HEK293 (cell line): ENCODE data around the gene MESP2.

Experiments used
- CTCF ChIA-PET: fragments of 350-600 bp; formaldehyde crosslinking; extraction: SDS; loops from one replicate; lab custom pipeline; 2021; ENCODE audit warnings: antibody characterized with exemption; lab: Yijun Ruan, JAX
- POLR2A ChIA-PET: fragments of 300-600 bp; formaldehyde crosslinking; extraction: SDS; loops from one replicate; lab custom pipeline; 2020; ENCODE audit warnings: antibody characterized with exemption, inconsistent platforms; lab: Yijun Ruan, JAX
- H3K27ac ChIP-seq: fragments of 200-500 bp; sonication (Bioruptor generic); 2 replicates; pipeline ENCODE4 v1.5.1; 2014; ENCODE audit warnings: low read depth, low read length, control low read depth, inconsistent platforms; ENCODE audit errors: extremely low read depth
- H3K36me3 ChIP-seq, 2 experiments: fragments of 200-500 bp in 1 of 2; sonication (Bioruptor generic) in 1 of 2; 1 replicate in 1 of 2; 2 replicates in 1 of 2; pipeline ENCODE4 v1.5.1; 2014 to 2017; ENCODE audit warnings: inconsistent platforms in 2 of 2, low read length in 2 of 2; ENCODE audit not compliant: control insufficient read depth in 2 of 2, insufficient read depth in 1 of 2
- H3K4me1 ChIP-seq: fragments of 200-500 bp; sonication (Bioruptor generic); 2 replicates; pipeline ENCODE4 v1.5.1; 2014; ENCODE audit warnings: mild to moderate bottlenecking, low read length, inconsistent platforms; ENCODE audit not compliant: control insufficient read depth, insufficient read depth
- H3K4me3 ChIP-seq: 2 replicates; pipeline ENCODE4 v1.5.1; 2011; ENCODE audit warnings: low read depth, mild to moderate bottlenecking, control low read depth, low read length, moderate library complexity
- H3K9me3 ChIP-seq: fragments of 200-500 bp; sonication (Bioruptor generic); 2 replicates; pipeline ENCODE4 v1.5.1; 2014; ENCODE audit warnings: low read depth, low read length, inconsistent platforms; ENCODE audit not compliant: control insufficient read depth, insufficient read depth
- BCL11B ChIP-seq: fragments of 450-650 bp; formaldehyde crosslinking; IDR thresholded peaks from 2 replicates; pipeline ENCODE4 v1.5.1; 2016; ENCODE audit warnings: low read depth, missing biosample characterization, missing genetic modification characterization
- GLI2 ChIP-seq: fragments of 450-650 bp; formaldehyde crosslinking; IDR thresholded peaks from 2 replicates; pipeline ENCODE4; 2017; ENCODE audit warnings: missing biosample characterization, missing genetic modification characterization, low read depth, borderline replicate concordance
- HOXD13 ChIP-seq: sonication (generic); formaldehyde crosslinking; IDR thresholded peaks from 2 replicates; pipeline ENCODE4 v1.8.0; 2022; ENCODE audit warnings: missing genetic modification reagents, borderline replicate concordance
- SETDB1 ChIP-seq: IDR thresholded peaks from one replicate; pipeline ENCODE4 v1.6.1; 2017; ENCODE audit warnings: mild to moderate bottlenecking, low read length, moderate library complexity, mixed read lengths; ENCODE audit not compliant: insufficient read length
- SP3 ChIP-seq: fragments of 450-650 bp; formaldehyde crosslinking; IDR thresholded peaks from 2 replicates; pipeline ENCODE4 v1.5.1; 2016; ENCODE audit warnings: missing biosample characterization, missing genetic modification characterization
- ZBTB8A ChIP-seq: fragments of 450-650 bp; formaldehyde crosslinking; IDR thresholded peaks from 2 replicates; pipeline ENCODE4 v1.5.1; 2016; ENCODE audit warnings: missing biosample characterization, missing genetic modification characterization
- ZNF132 ChIP-seq: fragments of 450-650 bp; formaldehyde crosslinking; IDR thresholded peaks from 2 replicates; pipeline ENCODE4 v1.5.1; 2017; ENCODE audit warnings: missing biosample characterization, missing genetic modification characterization, borderline replicate concordance
- ZNF140 ChIP-seq: fragments of 450-650 bp; formaldehyde crosslinking; IDR thresholded peaks from 2 replicates; pipeline ENCODE4 v1.5.1; 2016; ENCODE audit warnings: missing biosample characterization, missing genetic modification characterization
- ZNF175 ChIP-seq: fragments of 450-650 bp; formaldehyde crosslinking; IDR thresholded peaks from 2 replicates; pipeline ENCODE4 v1.5.1; 2016; ENCODE audit warnings: missing biosample characterization, missing genetic modification characterization
- ZNF2 ChIP-seq: fragments of 450-650 bp; formaldehyde crosslinking; IDR thresholded peaks from 2 replicates; pipeline ENCODE4 v1.5.1; 2016; ENCODE audit warnings: missing biosample characterization, missing genetic modification characterization
- ZNF239 ChIP-seq: fragments of 450-650 bp; formaldehyde crosslinking; IDR thresholded peaks from 2 replicates; pipeline ENCODE4 v1.5.1; 2016; ENCODE audit warnings: missing biosample characterization, missing genetic modification characterization
- ZNF48 ChIP-seq: fragments of 450-650 bp; formaldehyde crosslinking; IDR thresholded peaks from 2 replicates; pipeline ENCODE4 v1.5.1; 2016; ENCODE audit warnings: missing biosample characterization, missing genetic modification characterization
- ZNF555 ChIP-seq: fragments of 450-650 bp; formaldehyde crosslinking; conservative IDR thresholded peaks from 2 replicates; pipeline ENCODE4 v1.5.1; 2017; ENCODE audit warnings: missing biosample characterization, mild to moderate bottlenecking, missing genetic modification characterization, inconsistent platforms
- ZNF558 ChIP-seq: fragments of 450-650 bp; formaldehyde crosslinking; IDR thresholded peaks from 2 replicates; pipeline ENCODE4 v1.5.1; 2016; ENCODE audit warnings: missing biosample characterization, missing genetic modification characterization
- ZNF785 ChIP-seq: fragments of 450-650 bp; formaldehyde crosslinking; IDR thresholded peaks from 2 replicates; pipeline ENCODE4 v1.5.1; 2016; ENCODE audit warnings: missing biosample characterization, missing genetic modification characterization
- ZNF792 ChIP-seq: fragments of 450-650 bp; formaldehyde crosslinking; IDR thresholded peaks from 2 replicates; pipeline ENCODE4 v1.5.1; 2016; ENCODE audit warnings: missing biosample characterization, missing genetic modification characterization
- TF ChIP-seq, protein P1 (sequence below): fragments of 450-650 bp; formaldehyde crosslinking; optimal IDR thresholded peaks from 2 replicates; pipeline ENCODE3; 2016; ENCODE audit warnings: missing biosample characterization, mild to moderate bottlenecking, missing genetic modification characterization
- TF ChIP-seq, protein P2 (sequence below): fragments of 450-650 bp; formaldehyde crosslinking; IDR thresholded peaks from 2 replicates; pipeline ENCODE4 v1.5.1; 2016; ENCODE audit warnings: missing biosample characterization, missing genetic modification characterization
- TF ChIP-seq, protein P3 (sequence below): fragments of 450-650 bp; formaldehyde crosslinking; IDR thresholded peaks from 2 replicates; pipeline ENCODE4 v1.5.1; 2016; ENCODE audit warnings: missing biosample characterization, missing genetic modification characterization
- TF ChIP-seq, protein P4 (sequence below): fragments of 450-650 bp; formaldehyde crosslinking; IDR thresholded peaks from 2 replicates; pipeline ENCODE4 v1.5.1; 2016; ENCODE audit warnings: missing biosample characterization, missing genetic modification characterization
- TF ChIP-seq, protein P5 (sequence below): fragments of 450-650 bp; IDR thresholded peaks from 2 replicates; pipeline ENCODE4 v1.5.1; 2018; ENCODE audit warnings: missing biosample characterization, mild to moderate bottlenecking, missing genetic modification characterization
- TF ChIP-seq, protein P6 (sequence below): fragments of 450-650 bp; formaldehyde crosslinking; IDR thresholded peaks from 2 replicates; pipeline ENCODE4 v1.5.1; 2016; ENCODE audit warnings: missing biosample characterization, missing genetic modification characterization

The MESP2 gene

DNA sequence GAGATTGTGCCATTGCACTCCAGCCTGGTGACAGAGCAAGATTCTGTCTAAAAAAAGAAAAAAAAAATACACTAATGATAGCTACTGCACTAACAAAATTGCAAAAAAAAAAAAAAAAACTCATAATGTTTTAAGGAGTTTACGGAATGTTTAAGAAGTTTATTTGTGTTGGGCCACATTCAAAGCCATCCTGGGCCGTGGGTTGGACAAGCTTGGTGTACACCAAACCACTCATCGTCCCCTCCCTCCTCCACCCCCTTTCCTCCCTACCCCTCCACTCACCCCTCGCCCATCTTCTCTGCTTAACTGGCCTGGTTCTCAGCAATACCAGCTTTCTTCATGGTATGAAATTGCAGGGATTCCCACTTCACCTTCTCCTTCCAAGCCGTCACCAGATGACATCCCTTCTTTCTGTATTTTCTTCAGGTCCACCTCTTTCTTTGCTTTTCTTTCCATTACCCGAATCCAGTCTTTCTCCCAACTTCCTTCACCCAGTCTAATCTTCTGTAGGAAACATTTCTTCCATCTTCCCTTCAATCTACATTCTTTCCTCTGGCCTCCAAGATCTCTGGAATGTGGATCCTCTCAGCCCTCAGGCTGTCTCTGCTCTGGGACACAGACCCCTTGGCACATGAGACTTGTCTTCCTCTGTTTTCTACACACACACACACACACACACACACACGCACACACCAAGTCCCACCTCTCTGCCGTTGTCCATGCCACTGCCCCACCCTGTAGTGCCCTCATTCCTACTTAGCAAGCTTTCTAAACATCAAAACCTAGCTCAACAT is 21.6 kb upstream of the MESP2 start (continued):
- TF ChIP-seq, protein P1, sequence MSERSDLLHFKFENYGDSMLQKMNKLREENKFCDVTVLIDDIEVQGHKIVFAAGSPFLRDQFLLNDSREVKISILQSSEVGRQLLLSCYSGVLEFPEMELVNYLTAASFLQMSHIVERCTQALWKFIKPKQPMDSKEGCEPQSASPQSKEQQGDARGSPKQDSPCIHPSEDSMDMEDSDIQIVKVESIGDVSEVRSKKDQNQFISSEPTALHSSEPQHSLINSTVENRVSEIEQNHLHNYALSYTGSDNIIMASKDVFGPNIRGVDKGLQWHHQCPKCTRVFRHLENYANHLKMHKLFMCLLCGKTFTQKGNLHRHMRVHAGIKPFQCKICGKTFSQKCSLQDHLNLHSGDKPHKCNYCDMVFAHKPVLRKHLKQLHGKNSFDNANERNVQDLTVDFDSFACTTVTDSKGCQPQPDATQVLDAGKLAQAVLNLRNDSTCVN (tag by site-specific recombination) = no peak
- no peak for TF ChIP-seq ZNF140 (tag by site-specific recombination)
- TF ChIP-seq, all 188 proteins: peak for 1

DNA sequence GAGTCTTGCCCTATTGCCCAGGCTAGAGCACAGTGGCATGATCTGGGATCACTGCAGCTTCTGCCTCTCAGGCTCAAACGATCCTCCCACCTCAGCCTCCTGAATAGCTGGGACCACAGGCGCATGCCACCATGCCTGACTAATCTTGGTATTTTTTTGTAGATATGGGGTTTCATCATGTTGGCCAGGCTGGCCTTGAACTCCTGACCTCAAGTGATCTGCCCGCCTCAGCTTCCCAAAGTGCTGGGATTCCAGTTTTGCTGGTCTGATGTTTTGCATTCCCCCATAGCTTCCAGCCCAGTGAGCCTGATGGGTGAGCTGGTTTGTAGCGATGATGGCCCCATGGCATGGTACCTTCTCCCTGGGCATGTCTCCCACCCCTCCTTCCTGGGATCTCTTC is 20.4 kb upstream of the MESP2 start:
- no peaks in the 10 kb centered on the region for H3K9me3 ChIP-seq
- CTCF ChIA-PET = interaction anchor here (0.7 to 17.0 kb wide), 6 partner anchors 13 to 349 kb away, joined by 3 to 344 read pairs (median 4); no protein-coding TSS in a partner anchor
- H3K4me1 ChIP-seq = no peaks in the 10 kb centered on the region
- TF ChIP-seq, protein P2, sequence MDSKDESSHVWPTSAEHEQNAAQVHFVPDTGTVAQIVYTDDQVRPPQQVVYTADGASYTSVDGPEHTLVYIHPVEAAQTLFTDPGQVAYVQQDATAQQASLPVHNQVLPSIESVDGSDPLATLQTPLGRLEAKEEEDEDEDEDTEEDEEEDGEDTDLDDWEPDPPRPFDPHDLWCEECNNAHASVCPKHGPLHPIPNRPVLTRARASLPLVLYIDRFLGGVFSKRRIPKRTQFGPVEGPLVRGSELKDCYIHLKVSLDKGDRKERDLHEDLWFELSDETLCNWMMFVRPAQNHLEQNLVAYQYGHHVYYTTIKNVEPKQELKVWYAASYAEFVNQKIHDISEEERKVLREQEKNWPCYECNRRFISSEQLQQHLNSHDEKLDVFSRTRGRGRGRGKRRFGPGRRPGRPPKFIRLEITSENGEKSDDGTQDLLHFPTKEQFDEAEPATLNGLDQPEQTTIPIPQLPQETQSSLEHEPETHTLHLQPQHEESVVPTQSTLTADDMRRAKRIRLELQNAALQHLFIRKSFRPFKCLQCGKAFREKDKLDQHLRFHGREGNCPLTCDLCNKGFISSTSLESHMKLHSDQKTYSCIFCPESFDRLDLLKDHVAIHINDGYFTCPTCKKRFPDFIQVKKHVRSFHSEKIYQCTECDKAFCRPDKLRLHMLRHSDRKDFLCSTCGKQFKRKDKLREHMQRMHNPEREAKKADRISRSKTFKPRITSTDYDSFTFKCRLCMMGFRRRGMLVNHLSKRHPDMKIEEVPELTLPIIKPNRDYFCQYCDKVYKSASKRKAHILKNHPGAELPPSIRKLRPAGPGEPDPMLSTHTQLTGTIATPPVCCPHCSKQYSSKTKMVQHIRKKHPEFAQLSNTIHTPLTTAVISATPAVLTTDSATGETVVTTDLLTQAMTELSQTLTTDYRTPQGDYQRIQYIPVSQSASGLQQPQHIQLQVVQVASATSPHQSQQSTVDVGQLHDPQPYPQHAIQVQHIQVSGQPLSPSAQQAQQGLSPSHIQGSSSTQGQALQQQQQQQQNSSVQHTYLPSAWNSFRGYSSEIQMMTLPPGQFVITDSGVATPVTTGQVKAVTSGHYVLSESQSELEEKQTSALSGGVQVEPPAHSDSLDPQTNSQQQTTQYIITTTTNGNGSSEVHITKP (tag by site-specific recombination) = no peak
- TF ChIP-seq GLI2 (tag by site-specific recombination) (no peak), ZNF132 (tag by site-specific recombination) (no peak), SP3 (tag by site-specific recombination) (no peak), ZNF239 (tag by site-specific recombination) (no peak), ZNF792 (tag by site-specific recombination) (no peak), ZNF175 (no peak), ZNF785 (no peak)
- TF ChIP-seq, protein P3, sequence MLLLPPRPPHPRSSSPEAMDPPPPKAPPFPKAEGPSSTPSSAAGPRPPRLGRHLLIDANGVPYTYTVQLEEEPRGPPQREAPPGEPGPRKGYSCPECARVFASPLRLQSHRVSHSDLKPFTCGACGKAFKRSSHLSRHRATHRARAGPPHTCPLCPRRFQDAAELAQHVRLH (tag by site-specific recombination) = no peak
- TF ChIP-seq, protein P4, sequence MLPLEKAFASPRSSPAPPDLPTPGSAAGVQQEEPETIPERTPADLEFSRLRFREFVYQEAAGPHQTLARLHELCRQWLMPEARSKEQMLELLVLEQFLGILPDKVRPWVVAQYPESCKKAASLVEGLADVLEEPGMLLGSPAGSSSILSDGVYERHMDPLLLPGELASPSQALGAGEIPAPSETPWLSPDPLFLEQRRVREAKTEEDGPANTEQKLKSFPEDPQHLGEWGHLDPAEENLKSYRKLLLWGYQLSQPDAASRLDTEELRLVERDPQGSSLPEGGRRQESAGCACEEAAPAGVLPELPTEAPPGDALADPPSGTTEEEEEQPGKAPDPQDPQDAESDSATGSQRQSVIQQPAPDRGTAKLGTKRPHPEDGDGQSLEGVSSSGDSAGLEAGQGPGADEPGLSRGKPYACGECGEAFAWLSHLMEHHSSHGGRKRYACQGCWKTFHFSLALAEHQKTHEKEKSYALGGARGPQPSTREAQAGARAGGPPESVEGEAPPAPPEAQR (tag by site-specific recombination) = no peak
- TF ChIP-seq, protein P5, sequence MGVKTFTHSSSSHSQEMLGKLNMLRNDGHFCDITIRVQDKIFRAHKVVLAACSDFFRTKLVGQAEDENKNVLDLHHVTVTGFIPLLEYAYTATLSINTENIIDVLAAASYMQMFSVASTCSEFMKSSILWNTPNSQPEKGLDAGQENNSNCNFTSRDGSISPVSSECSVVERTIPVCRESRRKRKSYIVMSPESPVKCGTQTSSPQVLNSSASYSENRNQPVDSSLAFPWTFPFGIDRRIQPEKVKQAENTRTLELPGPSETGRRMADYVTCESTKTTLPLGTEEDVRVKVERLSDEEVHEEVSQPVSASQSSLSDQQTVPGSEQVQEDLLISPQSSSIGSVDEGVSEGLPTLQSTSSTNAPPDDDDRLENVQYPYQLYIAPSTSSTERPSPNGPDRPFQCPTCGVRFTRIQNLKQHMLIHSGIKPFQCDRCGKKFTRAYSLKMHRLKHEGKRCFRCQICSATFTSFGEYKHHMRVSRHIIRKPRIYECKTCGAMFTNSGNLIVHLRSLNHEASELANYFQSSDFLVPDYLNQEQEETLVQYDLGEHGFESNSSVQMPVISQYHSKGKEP (tag by site-specific recombination) = no peak
- POLR2A ChIA-PET = no interaction called here
- no peak overlapping the region for H3K27ac ChIP-seq
- no peaks in the 10 kb centered on the region for H3K36me3 ChIP-seq
- no peak overlapping the region for H3K4me3 ChIP-seq

DNA sequence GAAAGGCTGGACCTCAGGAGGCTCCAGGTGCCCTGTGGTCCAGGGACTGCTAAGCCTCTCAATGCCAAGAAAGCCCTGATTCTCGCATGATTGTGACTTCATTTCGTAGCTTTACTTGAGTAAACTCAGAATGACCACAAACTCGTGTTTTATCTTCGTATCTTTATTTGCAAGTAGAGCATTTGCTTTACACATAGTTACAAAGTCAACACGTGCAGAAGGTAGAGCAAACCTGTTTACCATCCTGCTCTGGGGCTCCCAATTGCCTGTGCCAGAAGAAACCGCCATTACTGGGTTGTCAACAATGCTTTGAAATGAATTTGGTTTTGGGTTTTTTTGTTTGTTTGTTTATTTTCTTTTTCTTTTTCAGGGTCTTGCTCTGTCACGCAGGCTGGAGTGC is 19.2 kb upstream of the MESP2 start:
- POLR2A ChIA-PET = no interaction called here
- TF ChIP-seq ZNF792 (tag by site-specific recombination) (no peak), HOXD13 (CRISPR knock-in tag) (no peak), ZBTB8A (tag by site-specific recombination) (no peak), BCL11B (tag by site-specific recombination) (no peak), ZNF558 (no peak), ZNF2 (no peak), ZNF48 (tag by site-specific recombination) (no peak), ZNF555 (no peak), SETDB1 (no peak)
- TF ChIP-seq, protein P6, sequence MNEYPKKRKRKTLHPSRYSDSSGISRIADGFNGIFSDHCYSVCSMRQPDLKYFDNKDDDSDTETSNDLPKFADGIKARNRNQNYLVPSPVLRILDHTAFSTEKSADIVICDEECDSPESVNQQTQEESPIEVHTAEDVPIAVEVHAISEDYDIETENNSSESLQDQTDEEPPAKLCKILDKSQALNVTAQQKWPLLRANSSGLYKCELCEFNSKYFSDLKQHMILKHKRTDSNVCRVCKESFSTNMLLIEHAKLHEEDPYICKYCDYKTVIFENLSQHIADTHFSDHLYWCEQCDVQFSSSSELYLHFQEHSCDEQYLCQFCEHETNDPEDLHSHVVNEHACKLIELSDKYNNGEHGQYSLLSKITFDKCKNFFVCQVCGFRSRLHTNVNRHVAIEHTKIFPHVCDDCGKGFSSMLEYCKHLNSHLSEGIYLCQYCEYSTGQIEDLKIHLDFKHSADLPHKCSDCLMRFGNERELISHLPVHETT (tag by site-specific recombination) = no peak

More for the DNA sequence above, 19.2 kb upstream of the MESP2 start:
- CTCF ChIA-PET = interaction anchor here (0.5 to 17.0 kb wide), 8 partner anchors 12 to 315 kb away, joined by 3 to 344 read pairs (median 6); partner anchors contain the start of gene MESP2
- Histone ChIP-seq H3K4me1 (no peaks in the 10 kb centered on the region), H3K27ac (no peak overlapping the region), H3K36me3 (no peaks in the 10 kb centered on the region), H3K4me3 (no peak overlapping the region), H3K9me3 (no peaks in the 10 kb centered on the region)
